ENCODE results near the gene TBC1D22B. TPM values are rescaled to one million over a fixed set of nuclear protein-coding genes. Genes with fewer than 3 reads are reported as not detected.
A peak's percentile ranks its signal among the peaks of the same experiment; 100 is the strongest.
"Not testable (repeated sequence)": the region's sequence is repeated elsewhere in the genome, so short reads cannot be mapped to it uniquely, and the experiment has no call there.

TBC1D22B gene
- total RNA-seq, 6 experiments from 2014 or later: 1.3 to 4.0 (median 2.8) TPM

DNA sequence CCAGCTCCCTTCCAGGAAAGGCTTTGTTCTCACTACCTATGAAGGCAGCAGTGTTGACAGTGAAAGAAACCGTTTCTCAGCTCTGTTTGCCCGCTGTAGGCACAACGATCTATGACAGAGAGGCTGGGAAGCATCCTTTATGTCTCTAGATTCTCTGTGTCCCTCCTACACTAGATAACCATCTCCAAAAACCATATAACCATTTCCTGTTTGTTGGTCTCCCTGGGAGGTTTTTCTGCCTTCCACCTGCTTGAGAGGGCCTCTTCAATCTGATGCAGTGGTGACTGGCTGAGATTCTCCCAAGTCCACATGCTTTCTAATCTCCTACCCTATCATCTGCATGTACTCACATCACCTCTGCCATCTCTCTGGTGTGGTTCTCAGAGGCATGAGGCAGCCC, 32.4 kb downstream of the TBC1D22B start:
- Histone ChIP-seq H3K4me3 (no peak overlapping the region), H3K9me3 (no peaks in the 10 kb centered on the region), H3K27me3 (no peaks in the 10 kb centered on the region), H3K4me1 (no peaks in the 10 kb centered on the region), H3K36me3 (peaks cover 0 to 26% (median 8%) of the 10 kb centered on the region in 4 donors), H3K27ac (no peak overlapping the region)
- intact Hi-C loops (cut with DNase I): no loop called here
- no CpG with 5 or more reads among the region's 3 CpGs for WGBS (ENCODE audit: insufficient coverage, low coverage, low lambda C conversion rate, missing lambda C conversion rate)
- TF ChIP-seq, protein P1, sequence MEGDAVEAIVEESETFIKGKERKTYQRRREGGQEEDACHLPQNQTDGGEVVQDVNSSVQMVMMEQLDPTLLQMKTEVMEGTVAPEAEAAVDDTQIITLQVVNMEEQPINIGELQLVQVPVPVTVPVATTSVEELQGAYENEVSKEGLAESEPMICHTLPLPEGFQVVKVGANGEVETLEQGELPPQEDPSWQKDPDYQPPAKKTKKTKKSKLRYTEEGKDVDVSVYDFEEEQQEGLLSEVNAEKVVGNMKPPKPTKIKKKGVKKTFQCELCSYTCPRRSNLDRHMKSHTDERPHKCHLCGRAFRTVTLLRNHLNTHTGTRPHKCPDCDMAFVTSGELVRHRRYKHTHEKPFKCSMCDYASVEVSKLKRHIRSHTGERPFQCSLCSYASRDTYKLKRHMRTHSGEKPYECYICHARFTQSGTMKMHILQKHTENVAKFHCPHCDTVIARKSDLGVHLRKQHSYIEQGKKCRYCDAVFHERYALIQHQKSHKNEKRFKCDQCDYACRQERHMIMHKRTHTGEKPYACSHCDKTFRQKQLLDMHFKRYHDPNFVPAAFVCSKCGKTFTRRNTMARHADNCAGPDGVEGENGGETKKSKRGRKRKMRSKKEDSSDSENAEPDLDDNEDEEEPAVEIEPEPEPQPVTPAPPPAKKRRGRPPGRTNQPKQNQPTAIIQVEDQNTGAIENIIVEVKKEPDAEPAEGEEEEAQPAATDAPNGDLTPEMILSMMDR (IDR thresholded peaks at IDR 0.05): no peak
- TF ChIP-seq POLR2A (IDR thresholded peaks at IDR 0.05): no peak
- ATAC-seq (no peak), DNase-seq (no peak)

DNA sequence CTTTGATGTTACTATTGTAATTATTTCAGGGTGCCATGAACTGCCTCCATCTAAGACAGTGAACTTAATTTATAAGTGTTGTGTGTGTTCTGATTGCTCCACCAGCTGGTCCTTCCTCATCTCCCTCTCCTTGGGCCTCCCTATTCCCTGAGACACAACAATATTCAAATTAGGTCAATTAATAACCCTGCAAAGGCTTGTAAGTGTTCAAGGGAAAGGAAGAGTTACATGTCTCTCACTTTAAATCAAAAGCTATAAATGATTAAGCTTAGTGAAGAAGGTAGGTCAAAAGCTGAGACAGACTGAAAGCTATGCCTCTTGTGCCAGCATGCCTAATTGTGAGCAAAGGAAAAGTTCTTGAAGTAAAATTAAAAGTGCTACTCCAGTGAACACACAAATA, 35.9 kb downstream of the TBC1D22B start:
- no peak for ATAC-seq
- Histone ChIP-seq H3K36me3 (peaks cover 0 to 26% (median 10%) of the 10 kb centered on the region in 4 donors), H3K27ac (no peak overlapping the region), H3K9me3 (no peaks in the 10 kb centered on the region), H3K4me1 (no peaks in the 10 kb centered on the region), H3K4me3 (no peak overlapping the region), H3K27me3 (no peaks in the 10 kb centered on the region)
- TF ChIP-seq POLR2A (IDR thresholded peaks at IDR 0.05): no peak
- intact Hi-C loops (cut with DNase I): no loop called here
- no peak for DNase-seq

DNA sequence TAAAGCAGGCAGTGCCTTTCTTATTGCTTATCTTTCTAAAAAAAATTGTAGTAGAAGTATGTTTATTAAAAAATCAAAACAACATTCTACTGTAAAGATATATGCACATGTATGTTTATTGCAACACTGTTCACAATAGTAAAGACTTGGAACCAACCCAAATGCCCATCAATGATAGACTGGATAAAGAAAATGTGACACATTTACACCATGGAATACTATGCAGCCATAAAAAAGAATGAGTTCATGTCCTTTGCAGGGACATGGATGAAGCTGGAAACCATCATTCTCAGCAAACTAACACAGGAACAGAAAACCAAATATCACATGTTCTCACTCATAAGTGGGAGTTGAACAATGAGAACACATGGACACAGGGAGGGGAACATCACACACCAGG, 40.1 kb downstream of the TBC1D22B start:
- not testable (repeated sequence) for DNase-seq

DNA sequence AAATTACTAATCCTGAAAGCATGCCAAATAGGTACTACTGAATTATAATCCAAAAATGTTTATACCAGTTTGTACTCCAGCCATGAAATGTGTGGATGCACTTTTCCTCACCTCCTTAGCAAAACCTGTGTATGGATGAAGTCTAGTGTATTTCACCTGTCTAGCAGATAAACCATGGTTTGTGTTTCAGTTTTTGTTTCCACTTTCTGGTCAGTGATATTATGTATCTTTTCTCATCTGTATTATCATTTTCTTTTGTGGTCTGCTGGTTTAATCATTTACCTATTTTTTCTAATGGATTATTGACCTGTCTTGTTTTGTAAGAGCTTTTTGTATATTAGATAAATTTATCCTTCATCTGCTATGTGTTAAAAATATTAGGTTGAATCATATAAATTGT, 41.4 kb downstream of the TBC1D22B start:
- no peaks in the 10 kb centered on the region for H3K27me3 ChIP-seq
- H3K4me1 ChIP-seq: no peaks in the 10 kb centered on the region
- intact Hi-C loops (cut with DNase I): no loop called here
- peak in 1 of 4 donors; percentile 41 for ATAC-seq
- no peak overlapping the region for H3K4me3 ChIP-seq
- no peak overlapping the region for H3K27ac ChIP-seq
- TF ChIP-seq, protein P1 (IDR thresholded peaks at IDR 0.05): no peak
- no peak for TF ChIP-seq POLR2A (IDR thresholded peaks at IDR 0.05)
- H3K9me3 ChIP-seq: no peaks in the 10 kb centered on the region
- no peak for DNase-seq
- peaks cover 0 to 23% (median 2%) of the 10 kb centered on the region in 4 donors for H3K36me3 ChIP-seq

More for the DNA sequence above, 40.1 kb downstream of the TBC1D22B start:
- intact Hi-C loops (cut with DNase I); H3K4me1 ChIP-seq; H3K9me3 ChIP-seq; H3K27me3 ChIP-seq; ATAC-seq; H3K4me3 ChIP-seq; H3K27ac ChIP-seq: not testable (repeated sequence)
- H3K36me3 ChIP-seq: peaks cover 0 to 19% (median 2%) of the 10 kb centered on the region in 4 donors

DNA sequence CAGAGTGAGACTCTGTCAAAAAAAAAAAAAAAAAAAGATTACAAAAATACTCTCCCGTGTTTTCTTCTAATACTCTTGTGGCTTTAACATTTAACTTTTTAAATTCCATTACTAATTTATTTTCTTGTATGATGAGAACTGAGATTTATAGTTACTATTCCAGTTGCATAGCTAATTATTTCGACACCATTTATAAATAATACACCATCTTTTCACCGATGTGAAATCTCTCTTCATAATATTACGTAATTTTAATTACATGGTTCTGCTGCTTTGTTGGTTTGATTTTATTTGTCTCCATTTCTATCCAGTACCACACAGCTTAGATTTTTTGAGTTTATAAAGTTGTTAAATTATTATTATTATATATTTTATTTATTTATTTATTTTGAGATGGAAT, 42.4 kb downstream of the TBC1D22B start:
- intact Hi-C loops (cut with DNase I): no loop called here
- ATAC-seq: no peak
- TF ChIP-seq POLR2A (IDR thresholded peaks at IDR 0.05): no peak
- TF ChIP-seq, protein P1 (IDR thresholded peaks at IDR 0.05): no peak

DNA sequence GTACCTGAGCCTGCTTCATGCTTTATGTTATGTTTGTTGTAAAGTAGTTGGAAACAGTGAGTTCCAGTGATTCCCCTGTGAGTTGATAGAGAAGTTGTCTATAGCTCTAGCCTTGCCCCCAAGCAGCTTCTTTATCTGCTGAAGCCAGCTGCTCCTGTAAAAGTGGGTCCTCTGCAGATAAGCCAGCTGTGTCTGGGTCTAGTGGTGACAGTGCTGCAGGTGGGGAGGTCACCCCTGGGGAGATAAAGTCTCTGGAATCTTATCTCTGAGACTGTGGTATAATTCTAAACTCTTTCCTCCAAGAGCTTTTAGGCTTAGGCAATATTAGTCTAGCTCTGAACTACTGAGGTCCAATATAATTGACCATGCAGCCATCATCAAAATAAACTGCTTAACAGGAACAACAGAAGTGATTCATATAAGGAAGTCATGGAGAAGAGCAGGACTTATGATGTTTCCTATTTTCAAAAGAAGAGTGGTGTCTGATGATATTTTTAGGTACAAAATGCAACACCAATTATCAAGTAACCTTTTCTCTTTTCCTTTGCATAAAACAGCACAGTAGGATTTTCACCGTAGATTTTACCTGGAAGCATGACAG, 44.6 kb downstream of the TBC1D22B start:
- Histone ChIP-seq H3K36me3 (peaks cover 0 to 13% (median 0%) of the 10 kb centered on the region in 4 donors), H3K9me3 (no peaks in the 10 kb centered on the region), H3K27me3 (no peaks in the 10 kb centered on the region), H3K27ac (no peak overlapping the region), H3K4me3 (no peak overlapping the region), H3K4me1 (no peaks in the 10 kb centered on the region)
- ATAC-seq (peak in 1 of 4 donors; percentile 26), DNase-seq (no peak)
- intact Hi-C loops (cut with DNase I): no loop called here
- WGBS (ENCODE audit: insufficient coverage, low coverage, low lambda C conversion rate, missing lambda C conversion rate): 45% methylated on average over 1 of the region's 1 CpG
- TF ChIP-seq, protein P1 (IDR thresholded peaks at IDR 0.05): no peak

More for the DNA sequence above, 42.4 kb downstream of the TBC1D22B start:
- Histone ChIP-seq H3K4me1 (no peaks in the 10 kb centered on the region), H3K27me3 (no peaks in the 10 kb centered on the region), H3K36me3 (peaks cover 0 to 22% (median 2%) of the 10 kb centered on the region in 4 donors), H3K27ac (no peak overlapping the region), H3K9me3 (no peaks in the 10 kb centered on the region), H3K4me3 (no peak overlapping the region)
- WGBS (ENCODE audit: insufficient coverage, low coverage, low lambda C conversion rate, missing lambda C conversion rate): 70% methylated on average over 4 of the region's 4 CpGs
- DNase-seq: no peak
